Right ventricle myocardium inferior (tissue), 1 donor: ENCODE measurements around the gene MINDY4B. TPM values are rescaled to one million over a fixed set of nuclear protein-coding genes. Genes with fewer than 3 reads are reported as not detected.
A peak's percentile ranks its signal among the peaks of the same experiment; 100 is the strongest.

ENCODE experiments used
- ATAC-seq: fragments of 200-7000 bp; cut with Tn5 transposase; one replicate; pipeline ENCODE4 v1.9.1; 2020; ENCODE audit warnings: mild to moderate bottlenecking, moderate library complexity
- DNase-seq: peaks from one replicate; pipeline ENCODE4 v3.0.0; 2021; ENCODE audit errors: missing footprints
- intact Hi-C: fragments of 100-400 bp; cut with DNase I; formaldehyde crosslinking; loops from one replicate; pipeline ENCODE4 v1.11.0; 2022
- long read RNA-seq: library from polyadenylated mRNA; unstranded; transcript quantifications from one replicate; pipeline ENCODE4 v2.0.0, GENCODE V29; 2021
- total RNA-seq: library from RNA; stranded (reverse); fragmentation: NEBNext Ultra II Directional; extraction: Animal tissue kit (Norgen Biotek cat#: 25700); gene quantifications from one replicate; pipeline ENCODE4 v1.2.1, GENCODE V29; 2021
- donor health status: DM: no; HTN: yes; CAD: no; lungs with severe emphysema.

MINDY4B gene
- not detected for total RNA-seq
- long read RNA-seq = 0 reads

DNA sequence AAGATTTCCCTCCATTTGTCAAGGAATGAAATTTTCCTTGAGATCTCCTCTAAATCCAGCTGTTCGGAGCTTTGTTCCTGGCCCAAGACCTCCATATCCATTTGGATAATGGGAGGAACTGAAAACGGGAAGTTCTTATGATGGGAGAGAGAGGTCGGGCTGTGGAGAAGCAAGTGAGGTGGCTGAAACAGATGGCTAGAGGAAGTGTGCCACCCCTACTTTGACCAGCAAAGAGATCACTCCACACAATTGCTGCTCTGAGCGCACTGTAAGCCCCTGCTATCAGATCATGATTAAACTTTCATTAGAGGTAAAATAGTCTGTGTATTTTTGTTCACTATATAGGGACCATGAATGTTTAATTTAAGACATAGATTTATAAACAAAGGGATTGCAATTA is at the start of gene MINDY4B:
Gene MINDY4B (minus strand): TSS at position 101 of the 400 bp plus-strand sequence. CDS start 0 bp downstream, at position 101.
- ATAC-seq (no peak), DNase-seq (no peak)
- intact Hi-C loops = no loop called here

DNA sequence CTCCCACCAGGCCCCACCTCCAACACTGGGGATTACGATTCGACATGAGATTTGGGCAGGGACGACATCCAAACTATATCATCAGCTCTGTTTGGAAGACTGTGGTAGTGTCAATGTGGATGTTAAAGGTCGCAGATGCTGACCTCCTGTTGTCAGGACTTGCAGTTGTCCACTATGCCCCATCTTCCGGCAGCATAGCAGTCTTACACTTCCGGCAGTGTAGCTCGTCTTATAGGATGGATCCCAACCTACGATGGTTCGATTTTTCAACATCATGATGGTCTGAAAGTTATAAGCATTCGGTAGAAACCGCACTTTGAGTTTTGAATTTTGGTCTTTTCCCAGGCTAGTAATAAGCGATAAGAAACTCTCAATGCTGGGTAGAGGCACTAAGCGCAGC is 46.7 kb upstream of the MINDY4B start:
- DNase-seq (no peak), ATAC-seq (no peak)
- intact Hi-C loops = no loop called here

DNA sequence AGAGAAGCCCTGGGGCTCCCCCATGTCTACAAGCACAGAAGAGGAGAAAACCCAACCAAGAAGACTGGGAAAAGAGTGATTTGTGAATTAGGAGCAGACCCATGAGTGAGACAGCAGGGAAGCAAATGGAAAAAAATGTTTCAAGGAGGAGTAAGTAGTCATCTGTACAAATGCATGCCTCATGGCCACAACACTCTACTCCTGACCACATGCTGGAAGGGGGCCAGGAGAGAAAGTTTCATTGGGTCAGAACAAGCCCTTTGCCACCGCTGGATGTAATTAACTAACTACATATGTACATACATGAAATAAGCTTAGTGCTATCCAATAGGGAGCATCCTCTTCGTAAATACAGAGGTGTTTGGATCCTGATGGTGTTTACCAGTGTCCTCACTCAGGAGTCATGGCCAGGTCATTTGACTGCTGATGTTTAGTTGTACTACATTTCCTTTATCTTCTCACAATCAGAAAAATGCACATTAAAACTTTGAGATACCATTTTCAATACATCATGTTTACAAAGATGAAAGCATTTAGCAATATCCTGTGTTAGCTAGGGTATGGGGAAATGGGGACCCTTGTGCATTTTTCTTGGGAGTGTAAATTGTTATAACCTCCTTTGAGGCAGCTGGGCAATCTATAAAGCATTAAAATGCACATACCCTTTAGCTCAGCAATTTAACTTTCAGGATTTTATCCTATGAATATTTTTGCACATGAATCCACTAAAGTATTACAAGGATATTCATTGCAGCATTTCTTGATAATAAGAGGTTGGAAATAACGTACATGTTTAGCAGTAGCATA is 40.2 kb upstream of the MINDY4B start:
- DNase-seq = no peak
- ATAC-seq = no peak
- intact Hi-C loops = no loop called here

DNA sequence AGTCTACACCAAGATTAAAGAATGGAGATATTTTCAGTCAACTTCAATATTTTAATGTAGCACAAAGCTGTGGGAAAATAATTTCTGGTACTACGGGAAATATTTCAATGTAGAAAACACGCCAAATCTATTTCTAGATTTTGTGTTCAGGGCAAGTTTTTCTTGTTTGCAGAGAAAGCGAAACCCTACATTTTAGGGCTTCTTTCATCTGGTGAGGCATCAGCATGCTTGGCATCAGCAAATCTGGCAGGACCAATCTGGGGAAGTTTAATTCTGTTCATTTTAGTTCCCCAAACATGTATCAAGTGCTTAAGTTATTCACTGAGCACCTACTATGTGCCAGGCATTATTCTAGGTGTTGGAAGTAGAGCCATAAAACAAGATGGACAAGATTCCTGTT is 37.0 kb upstream of the MINDY4B start:
- intact Hi-C loops = no loop called here
- DNase-seq (no peak), ATAC-seq (no peak)

DNA sequence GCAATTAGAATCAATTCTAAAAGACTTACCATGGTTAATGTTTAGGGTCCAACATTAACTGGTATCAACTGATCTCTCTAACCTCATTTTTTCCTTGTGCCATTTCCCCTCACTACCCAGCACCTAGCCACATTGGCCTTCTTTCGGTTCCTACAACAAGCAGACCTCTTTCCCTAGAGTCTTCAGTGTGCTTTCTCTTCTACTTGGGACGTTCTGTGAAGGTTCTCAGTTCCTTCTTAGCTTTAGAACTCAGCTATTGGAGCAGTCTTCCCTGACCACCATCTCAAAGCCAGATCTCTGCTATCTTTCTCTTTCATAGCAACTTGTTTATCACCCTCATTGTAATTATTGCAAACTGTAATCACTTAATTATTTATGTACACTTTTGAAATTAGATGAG is 31.5 kb upstream of the MINDY4B start:
- DNase-seq = no peak
- intact Hi-C loops = no loop called here
- no peak for ATAC-seq

DNA sequence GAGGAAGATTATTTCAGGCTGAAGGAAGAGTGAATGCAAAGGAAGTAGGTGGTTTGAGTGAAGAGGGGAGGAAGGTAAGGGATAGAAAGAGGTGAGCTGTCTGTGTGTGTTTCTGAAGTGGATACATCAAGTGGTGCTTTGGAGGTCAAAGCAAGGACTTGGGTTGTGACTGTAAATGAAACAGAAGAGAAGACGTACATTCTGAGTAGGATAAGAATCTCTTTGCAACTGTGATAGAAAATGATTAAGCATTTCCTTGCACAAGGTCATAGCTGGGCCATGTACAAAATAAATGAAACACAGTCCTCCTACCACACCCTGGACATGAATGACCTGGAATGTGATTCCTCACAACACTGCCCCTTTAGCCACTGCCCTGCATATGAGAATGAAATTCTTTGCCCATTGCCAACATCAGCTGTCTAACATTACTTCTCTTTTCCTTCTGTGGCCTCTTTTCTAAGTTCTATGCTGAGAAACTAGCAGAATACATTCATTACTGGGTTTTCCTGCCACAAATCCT is 28.3 kb upstream of the MINDY4B start:
- ATAC-seq = no peak
- intact Hi-C loops = no loop called here
- no peak for DNase-seq

DNA sequence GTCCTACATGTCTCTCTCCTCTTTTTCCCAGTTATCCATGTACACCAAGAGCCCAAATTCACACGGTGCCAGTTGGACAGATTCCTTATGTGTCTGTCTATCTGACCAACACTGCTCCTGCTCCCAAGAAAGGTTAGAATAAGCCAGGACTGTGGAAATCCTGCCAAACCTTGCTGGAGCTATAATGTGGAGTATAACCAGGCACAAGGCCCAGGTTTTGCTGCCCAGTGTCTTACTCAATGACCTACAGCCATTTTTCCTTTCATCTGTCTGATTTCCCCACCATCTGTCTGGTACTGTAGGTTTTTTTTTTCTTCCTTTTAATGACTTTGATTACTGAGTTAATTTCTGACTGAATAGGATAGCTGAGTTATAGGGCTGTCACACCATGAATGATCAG is 26.5 kb upstream of the MINDY4B start:
- intact Hi-C loops = no loop called here
- DNase-seq (no peak), ATAC-seq (peak; percentile 57)

DNA sequence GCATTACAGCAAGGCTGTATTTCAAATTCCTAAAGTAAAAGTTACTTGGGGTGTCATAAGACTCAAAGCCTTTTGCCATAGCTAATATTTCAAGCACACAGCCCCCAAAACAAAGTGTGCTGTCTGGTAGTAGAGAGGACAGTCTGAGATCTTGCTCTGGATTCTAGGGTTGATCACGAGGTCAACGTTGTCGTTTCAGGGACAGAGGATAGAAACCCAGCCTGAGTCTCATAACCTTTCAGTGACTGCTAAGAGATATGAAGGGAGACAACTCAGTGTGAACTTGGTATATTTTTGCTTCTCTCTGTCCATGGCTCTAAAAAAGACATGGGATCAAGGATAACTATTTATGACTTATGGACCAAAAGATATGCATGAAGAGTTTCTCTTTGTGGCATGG is 25.6 kb upstream of the MINDY4B start:
- DNase-seq (no peak), ATAC-seq (no peak)
- intact Hi-C loops = no loop called here

DNA sequence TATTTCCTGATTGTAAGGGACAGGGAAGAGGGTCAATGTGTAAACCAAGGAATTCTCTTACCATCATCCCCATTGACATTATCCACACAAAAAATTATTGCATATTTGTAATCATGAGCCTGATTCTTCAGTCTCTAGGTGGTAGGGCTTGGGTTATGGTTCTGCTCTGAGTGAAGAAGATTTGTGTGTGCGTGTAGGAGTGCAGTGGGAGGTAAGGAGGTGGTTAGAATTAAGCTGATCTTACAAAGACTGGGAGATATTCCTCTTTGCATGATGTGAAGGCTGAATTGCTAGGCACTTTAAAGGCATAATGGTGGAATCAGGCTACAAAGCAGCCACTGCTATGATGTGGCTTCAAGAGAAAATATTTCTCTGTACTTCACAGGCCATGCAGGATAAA is 23.0 kb upstream of the MINDY4B start:
- no peak for DNase-seq
- no peak for ATAC-seq
- intact Hi-C loops = loop anchor here (5.0 to 10.0 kb wide), 2 partner anchors 143 to 219 kb away; no protein-coding TSS in a partner anchor

DNA sequence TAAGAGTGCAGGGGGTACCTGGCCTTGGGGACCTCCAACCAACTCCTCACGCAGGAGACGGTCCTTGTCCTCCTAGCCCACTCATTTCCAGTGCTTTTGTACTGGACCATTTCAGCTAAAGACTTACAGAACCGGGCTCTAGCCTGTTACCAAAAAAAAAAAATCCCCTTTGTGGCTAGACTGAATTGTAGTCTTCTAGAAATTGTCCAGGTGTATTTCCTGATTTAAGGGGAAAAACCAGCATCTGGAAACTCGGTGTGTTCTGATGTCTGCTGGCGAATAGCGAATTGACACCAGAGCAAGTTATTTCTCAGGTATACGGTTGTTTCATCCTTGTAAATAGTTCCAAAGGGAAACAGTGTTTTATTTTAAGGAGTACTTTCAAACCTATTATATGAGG is 21.1 kb upstream of the MINDY4B start:
- DNase-seq (no peak), ATAC-seq (no peak)
- intact Hi-C loops = loop anchor here (5.0 to 10.0 kb wide), 2 partner anchors 142 to 221 kb away; no protein-coding TSS in a partner anchor

DNA sequence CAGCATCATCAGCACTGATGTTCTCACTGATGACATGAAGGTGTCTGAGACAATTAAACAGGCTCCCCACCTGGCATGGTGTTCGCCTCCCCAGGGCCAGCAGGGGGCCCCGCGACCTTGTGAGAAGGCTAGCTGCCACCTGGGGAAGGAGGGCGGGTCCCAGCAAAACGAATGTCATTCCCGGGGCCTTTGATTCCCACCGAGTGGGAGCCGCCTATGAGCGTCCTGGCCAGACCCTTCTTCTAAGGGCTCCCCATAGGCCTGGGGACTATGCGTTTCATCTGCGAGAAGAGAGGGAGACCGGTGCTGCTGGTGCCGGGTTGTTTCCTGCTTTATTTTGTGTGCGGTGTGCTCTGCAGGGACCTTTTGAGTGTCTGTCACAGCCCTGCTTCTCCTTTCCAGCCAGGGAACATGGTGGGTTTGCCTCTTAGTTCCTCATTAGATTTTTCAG is 20.5 kb upstream of the MINDY4B start:
- DNase-seq = no peak
- intact Hi-C loops = loop anchor here (5.0 to 10.0 kb wide), 2 partner anchors 141 to 222 kb away; no protein-coding TSS in a partner anchor
- peak; percentile 56 for ATAC-seq

DNA sequence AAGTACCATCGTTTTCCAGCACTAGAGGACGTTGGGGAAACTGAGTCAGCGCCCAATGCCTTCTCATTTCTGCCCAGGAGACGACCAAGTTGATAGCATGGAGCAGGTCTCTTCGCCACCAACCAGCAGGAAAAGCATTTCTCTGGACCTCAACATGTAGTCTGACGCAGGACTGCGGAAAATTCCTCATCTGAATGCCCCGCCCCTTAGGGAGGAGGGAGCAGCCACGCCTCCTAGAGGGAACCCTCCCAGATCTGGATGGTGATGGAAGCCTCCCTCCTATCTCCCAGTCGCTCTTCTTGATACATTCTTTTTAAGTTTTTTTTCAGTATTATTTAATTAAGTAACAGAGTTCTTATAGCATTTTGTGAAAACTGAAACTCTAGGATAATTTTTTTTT is 17.4 kb upstream of the MINDY4B start:
- DNase-seq (no peak), ATAC-seq (no peak)
- intact Hi-C loops = loop anchor here (10.0 kb wide), 1 partner anchor 138 kb away; no protein-coding TSS in a partner anchor

DNA sequence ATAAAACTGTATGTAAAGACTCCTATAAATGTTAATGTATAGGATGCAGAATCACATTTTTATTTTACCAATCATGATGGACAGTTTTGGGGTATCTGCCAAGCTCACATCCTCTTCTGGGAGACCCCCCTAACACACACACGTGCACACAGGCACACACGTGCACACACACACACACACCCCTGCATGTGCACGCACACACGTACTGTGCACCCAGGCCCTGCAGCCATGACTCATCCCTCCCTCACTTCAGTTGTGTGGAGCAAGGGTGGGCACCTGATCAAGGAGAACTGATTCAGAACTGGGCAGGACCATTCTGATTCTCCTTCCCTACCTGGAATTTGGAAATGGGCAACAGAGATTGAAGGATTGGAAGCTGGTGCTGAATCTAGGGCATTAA is 16.0 kb upstream of the MINDY4B start:
- ATAC-seq (no peak), DNase-seq (no peak)
- intact Hi-C loops = loop anchor here (10.0 kb wide), 1 partner anchor 136 kb away; no protein-coding TSS in a partner anchor

DNA sequence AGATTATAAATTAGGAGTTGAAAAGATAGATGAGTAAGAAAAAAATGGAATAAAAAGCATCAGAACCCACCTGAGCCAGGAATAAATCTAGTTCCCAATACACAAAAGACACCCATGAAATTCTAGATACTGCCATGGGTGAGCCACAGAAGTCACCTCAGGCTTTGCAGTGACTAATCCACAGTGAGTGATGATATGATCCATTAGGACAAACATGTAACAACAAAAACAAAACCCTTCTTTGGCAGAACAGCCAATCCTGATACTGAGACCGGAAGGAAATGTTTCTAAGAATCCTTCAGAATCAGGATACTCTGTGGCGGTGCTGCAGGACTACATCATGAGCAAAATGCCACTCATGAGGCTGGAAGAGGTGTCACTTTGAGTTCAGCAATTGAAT is 15.0 kb upstream of the MINDY4B start:
- no peak for DNase-seq
- intact Hi-C loops = loop anchor here (10.0 kb wide), 1 partner anchor 135 kb away; no protein-coding TSS in a partner anchor
- no peak for ATAC-seq

DNA sequence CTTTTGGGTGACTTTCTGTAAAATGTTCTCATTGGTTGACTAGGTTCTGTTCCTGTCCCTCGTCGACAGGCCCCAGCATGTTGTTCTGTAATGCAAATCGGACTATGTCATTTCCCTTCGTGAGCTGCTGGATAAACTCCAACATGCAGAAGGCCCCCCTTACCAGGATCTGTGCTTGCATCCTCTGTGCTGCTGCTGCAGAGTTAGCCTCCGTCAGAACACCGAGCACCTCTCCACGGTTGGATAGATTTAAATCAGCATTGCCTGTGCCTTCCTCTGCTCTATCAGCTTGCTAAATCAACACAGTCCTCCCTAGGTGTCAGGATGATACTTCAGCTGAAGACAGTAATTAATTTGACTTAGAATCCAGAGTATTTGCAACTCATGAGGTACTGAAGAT is 12.7 kb upstream of the MINDY4B start:
- intact Hi-C loops = no loop called here
- DNase-seq = no peak
- no peak for ATAC-seq

DNA sequence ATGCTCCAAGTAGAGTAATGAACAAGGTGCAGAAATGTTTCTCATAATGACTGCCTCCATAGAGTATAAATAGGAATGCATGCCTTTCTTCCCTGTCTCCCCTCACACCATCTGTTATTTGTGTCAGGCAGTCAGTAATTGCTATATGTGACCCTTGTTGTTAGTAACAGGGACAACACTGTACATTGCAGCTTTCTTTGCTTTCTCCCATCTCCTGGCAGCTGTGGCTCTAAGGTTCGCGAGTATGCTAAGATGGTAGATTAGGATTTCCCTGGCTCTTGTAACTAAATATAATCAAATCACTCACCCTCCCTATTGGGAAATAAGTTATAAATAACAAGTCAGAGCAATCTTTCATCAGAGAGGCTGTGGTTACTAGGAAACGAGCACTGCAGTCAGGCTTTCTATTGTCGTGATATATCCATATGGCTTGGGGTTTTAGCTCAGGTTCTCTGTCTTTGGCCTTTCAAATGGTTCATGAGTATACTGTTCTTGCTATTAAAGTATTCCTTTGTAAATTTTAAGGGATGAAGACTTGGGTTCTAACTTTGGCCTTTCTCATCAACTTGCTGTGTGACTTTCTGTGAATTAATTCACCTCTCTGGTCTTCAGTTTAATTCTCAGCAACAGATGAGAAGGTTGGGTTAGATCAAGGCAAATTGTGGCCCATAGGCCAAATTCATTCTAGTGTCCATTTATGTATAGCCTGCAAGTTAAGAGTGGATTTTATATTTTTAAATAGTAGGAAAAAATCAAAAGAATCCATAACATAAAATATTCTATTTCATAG is 8.1 kb upstream of the MINDY4B start:
- DNase-seq = no peak
- intact Hi-C loops = no loop called here
- ATAC-seq = peak; percentile 69

DNA sequence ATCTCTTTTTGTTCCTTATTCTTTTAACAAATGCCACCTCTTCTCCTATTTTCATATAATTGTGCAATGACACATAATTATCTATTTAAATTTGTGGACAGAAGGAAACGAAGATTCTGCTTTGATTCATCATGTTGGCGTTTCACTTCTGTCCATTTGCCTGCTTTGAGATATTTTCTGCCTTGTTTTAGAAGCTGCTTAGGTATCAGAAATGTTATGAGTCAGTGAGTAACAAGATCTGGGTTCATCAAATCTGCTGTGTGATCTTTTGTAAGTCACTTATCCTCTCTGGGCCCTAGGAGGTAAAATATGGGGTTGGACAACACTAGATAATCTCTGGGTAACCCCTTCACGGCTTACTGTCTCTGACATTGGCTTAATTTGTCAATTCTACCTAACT is 7.3 kb upstream of the MINDY4B start:
- no peak for ATAC-seq
- intact Hi-C loops = no loop called here
- DNase-seq = no peak

DNA sequence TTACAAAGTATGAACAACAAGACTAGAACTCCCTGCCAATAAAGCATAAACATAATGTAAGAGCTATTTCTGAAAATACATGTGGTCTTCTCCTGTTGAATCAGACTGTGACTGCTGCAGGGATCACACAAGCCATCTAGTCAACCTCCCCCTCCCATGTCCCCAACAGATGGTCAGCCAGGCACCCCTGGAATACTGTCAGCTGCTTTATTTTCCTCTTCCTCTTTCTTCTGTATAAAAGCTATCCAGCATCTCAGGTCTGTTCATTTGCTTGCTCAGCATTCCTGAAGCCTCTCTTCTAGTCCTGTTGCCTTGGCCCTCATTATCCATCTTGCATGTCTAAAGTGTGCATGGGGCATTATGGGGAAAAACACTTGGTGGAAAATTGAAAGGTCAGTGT is 6.5 kb upstream of the MINDY4B start:
- ATAC-seq = no peak
- intact Hi-C loops = no loop called here
- no peak for DNase-seq

DNA sequence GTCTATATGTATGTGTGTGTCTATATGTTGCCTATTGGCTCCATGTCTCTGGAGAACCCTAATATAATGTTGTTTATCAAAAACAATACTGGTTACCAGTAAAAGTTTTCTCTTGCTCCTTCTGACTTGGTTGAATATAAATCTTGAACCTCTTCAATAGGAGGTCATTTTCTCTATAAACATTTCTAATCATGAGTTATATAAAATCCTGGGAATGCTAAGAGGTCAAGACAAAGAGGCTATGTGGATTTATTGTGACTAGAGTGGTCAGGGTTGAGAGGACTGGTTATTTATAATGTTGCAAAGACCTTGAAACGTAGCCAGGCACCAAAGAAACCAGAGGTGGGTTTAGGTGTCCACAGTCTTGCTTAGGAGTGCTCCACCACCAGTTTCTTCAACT is 1.2 kb upstream of the MINDY4B start:
- ATAC-seq (no peak), DNase-seq (no peak)
- intact Hi-C loops = no loop called here

DNA sequence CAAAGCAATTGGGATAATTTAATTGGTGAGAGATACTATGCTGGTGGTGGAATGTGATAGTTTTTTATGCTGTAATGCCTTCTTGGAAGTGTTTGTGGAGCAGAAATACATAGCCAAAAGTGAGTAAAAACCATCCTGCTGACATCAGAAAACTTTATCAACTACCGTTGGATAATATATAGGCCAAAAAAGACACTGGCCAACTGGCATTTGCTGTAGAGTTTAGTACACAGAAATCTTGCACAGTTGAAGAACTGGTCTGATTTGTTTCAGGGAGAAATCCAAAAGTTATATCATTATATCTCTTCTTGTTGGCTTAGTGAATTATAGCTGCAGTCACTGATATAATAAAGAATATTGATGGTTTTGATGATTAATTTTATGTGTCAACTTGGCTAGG is 507 bp upstream of the MINDY4B start:
- intact Hi-C loops = no loop called here
- DNase-seq (no peak), ATAC-seq (no peak)
